Nephron (organoid): ENCODE measurements around the gene PA2G4.

Source experiments
- H3K27ac Mint-ChIP-seq, 3 experiments: 2 replicates each; pipeline ENCODE4 v1.8.0; 2020; ENCODE audit warnings: mixed read lengths in 3 of 3, mild to moderate bottlenecking in 2 of 3, moderate library complexity in 1 of 3
- H3K27me3 Mint-ChIP-seq: 2 replicates; pipeline ENCODE4 v1.8.0; 2021; ENCODE audit warnings: low read depth, mild to moderate bottlenecking, moderate library complexity, mixed read lengths
- H3K36me3 Mint-ChIP-seq: 2 replicates; pipeline ENCODE4 v1.8.0; 2020; ENCODE audit warnings: low read depth, mixed read lengths
- H3K4me1 Mint-ChIP-seq: 2 replicates; pipeline ENCODE4 v1.8.0; 2020; ENCODE audit warnings: mixed read lengths
- H3K4me3 Mint-ChIP-seq, 3 experiments: 2 replicates each; pipeline ENCODE4 v1.8.0; 2020; ENCODE audit warnings: mild to moderate bottlenecking in 3 of 3, mixed read lengths in 3 of 3, moderate library complexity in 2 of 3
- H3K9me3 Mint-ChIP-seq: 2 replicates; pipeline ENCODE4 v1.8.0; 2020; ENCODE audit warnings: mixed read lengths
- TF ChIP-seq, protein P1 (sequence below), 3 experiments: fragments of 200-600 bp; sonication (generic); IDR thresholded peaks; one replicate each; pipeline ENCODE4 v1.5.0; 2021; ENCODE audit warnings: antibody characterized with exemption in 3 of 3; ENCODE audit not compliant: unreplicated experiment in 3 of 3

The PA2G4 gene

DNA sequence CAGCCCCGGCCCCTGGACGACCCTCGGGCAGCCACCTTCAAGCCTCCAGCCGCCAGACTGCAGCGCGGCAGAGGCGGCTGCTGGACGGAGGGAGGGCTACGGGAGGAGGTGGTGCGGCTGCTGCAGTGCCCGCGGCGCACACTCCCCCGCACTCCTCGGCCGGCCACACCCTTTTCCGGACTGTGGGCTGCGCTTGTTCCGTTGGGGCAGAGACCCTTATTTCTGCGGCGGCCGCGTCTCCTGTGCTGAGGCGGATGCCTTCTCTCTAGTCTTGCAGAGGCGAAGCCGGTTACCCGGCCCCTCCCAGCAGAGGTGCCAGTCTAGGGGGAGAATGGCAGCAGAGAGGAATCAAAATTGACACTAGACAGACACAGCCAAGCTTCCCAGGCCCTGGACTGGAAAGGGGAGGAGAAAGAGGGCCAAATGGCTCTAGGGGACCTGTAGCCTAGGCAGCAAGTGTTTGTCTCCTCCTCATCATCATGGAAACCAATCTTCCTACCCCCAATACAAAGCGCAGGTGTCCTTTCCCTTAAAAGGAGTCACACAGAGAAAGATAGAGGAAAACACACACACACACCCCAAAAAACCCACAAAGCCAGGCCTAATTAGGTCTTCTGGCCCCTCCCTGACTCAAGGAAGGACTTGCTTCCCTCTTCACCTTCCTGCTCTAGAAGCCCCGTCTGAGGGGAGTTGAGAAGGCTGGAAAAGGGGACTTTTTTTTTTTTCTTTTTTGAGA, 25.0 kb downstream of the PA2G4 start:
- Mint-ChIP-seq H3K4me3 (peak overlapping the region; percentile 92 to 97 (median 95)), H3K4me1 (peaks cover 44% of the 10 kb centered on the region), H3K27me3 (no peaks in the 10 kb centered on the region), H3K36me3 (peaks cover 39% of the 10 kb centered on the region), H3K27ac (peak overlapping the region; percentile 81 to 90 (median 87)), H3K9me3 (no peaks in the 10 kb centered on the region)
- TF ChIP-seq, protein P1, sequence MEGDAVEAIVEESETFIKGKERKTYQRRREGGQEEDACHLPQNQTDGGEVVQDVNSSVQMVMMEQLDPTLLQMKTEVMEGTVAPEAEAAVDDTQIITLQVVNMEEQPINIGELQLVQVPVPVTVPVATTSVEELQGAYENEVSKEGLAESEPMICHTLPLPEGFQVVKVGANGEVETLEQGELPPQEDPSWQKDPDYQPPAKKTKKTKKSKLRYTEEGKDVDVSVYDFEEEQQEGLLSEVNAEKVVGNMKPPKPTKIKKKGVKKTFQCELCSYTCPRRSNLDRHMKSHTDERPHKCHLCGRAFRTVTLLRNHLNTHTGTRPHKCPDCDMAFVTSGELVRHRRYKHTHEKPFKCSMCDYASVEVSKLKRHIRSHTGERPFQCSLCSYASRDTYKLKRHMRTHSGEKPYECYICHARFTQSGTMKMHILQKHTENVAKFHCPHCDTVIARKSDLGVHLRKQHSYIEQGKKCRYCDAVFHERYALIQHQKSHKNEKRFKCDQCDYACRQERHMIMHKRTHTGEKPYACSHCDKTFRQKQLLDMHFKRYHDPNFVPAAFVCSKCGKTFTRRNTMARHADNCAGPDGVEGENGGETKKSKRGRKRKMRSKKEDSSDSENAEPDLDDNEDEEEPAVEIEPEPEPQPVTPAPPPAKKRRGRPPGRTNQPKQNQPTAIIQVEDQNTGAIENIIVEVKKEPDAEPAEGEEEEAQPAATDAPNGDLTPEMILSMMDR (IDR thresholded peaks at IDR 0.05; ENCODE audit: unreplicated experiment in 3 of 3): no peak

DNA sequence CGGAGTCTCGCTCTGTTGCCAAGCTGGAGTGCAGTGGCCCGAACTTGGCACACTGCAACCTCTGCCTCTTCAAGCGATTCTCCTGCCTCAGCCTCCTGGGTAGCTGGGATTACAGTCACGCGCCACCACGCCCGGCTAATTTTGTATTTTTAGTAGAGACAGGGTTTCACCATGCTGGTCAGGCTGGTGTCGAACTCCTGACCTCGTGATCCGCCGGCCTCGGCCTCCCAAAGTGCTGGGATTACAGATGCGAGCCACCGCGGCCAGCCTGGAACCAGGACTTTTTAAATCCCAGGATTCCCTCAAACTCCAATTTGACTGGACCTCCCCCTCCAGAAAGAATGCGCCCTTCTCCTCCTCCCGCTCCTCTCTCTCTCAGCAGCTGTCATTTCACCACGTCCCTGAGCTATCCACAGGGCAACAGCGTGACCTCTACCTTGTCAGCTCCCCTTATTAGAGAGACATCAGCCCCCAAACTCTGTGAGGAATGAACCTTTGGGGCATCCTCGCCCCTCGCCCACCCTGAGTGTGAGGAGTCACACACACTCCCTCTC, 25.7 kb downstream of the PA2G4 start:
- Mint-ChIP-seq H3K4me3 (peak overlapping the region; percentile 92 to 97 (median 95)), H3K27me3 (no peaks in the 10 kb centered on the region), H3K9me3 (no peaks in the 10 kb centered on the region), H3K27ac (peak overlapping the region; percentile 54 to 90 (median 70)), H3K36me3 (peaks cover 41% of the 10 kb centered on the region), H3K4me1 (peaks cover 41% of the 10 kb centered on the region)
- TF ChIP-seq, protein P1 (IDR thresholded peaks at IDR 0.05; ENCODE audit: unreplicated experiment in 3 of 3): no peak

DNA sequence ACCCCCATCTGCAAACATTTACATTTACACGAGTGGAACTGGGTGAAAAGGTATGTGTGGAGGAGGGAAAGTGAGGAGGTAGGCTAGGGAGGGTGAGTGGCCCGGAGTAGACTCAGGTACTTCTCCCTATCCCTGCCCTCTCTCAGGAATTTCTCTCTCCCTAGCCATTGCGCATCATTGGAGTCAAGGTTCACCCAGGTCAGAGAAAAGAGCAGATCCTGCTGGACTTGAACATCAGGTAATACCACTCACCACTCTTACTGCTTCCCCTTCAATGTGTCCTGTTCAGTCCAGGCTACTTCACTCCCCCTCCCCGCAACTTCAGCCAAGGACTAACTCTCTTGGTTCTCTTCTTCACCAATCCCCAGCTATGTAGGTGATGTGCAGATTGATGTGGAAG, 26.5 kb downstream of the PA2G4 start:
- TF ChIP-seq, protein P1 (IDR thresholded peaks at IDR 0.05; ENCODE audit: unreplicated experiment in 3 of 3): no peak
- Mint-ChIP-seq H3K9me3 (no peaks in the 10 kb centered on the region), H3K27me3 (no peaks in the 10 kb centered on the region), H3K4me3 (peak overlapping the region; percentile 92 to 97 (median 95)), H3K27ac (no peak overlapping the region), H3K4me1 (peaks cover 40% of the 10 kb centered on the region), H3K36me3 (peaks cover 43% of the 10 kb centered on the region)

DNA sequence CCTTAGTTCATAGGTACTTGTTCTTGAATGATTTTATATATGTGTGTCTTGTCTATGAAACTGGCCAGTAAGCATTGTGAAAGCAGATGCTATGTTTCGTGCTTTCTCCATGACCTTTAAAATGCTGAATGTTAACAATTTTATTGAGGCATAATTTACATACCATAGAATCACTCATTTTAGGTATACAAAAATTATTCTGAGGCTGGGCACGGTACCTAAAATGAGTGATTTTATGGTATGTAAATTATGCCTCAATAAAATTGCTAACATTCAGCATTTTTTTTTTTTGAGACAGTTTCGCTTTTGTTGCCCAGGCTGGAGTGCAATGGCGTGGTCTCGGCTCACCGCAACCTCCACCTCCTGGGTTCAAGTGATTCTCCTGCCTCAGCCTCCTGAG, 30.5 kb downstream of the PA2G4 start:
- Mint-ChIP-seq H3K4me3 (no peak overlapping the region), H3K9me3 (no peaks in the 10 kb centered on the region), H3K36me3 (peaks cover 82% of the 10 kb centered on the region), H3K27ac (no peak overlapping the region), H3K27me3 (no peaks in the 10 kb centered on the region), H3K4me1 (peaks cover 12% of the 10 kb centered on the region)
- TF ChIP-seq, protein P1 (IDR thresholded peaks at IDR 0.05; ENCODE audit: unreplicated experiment in 3 of 3): no peak

DNA sequence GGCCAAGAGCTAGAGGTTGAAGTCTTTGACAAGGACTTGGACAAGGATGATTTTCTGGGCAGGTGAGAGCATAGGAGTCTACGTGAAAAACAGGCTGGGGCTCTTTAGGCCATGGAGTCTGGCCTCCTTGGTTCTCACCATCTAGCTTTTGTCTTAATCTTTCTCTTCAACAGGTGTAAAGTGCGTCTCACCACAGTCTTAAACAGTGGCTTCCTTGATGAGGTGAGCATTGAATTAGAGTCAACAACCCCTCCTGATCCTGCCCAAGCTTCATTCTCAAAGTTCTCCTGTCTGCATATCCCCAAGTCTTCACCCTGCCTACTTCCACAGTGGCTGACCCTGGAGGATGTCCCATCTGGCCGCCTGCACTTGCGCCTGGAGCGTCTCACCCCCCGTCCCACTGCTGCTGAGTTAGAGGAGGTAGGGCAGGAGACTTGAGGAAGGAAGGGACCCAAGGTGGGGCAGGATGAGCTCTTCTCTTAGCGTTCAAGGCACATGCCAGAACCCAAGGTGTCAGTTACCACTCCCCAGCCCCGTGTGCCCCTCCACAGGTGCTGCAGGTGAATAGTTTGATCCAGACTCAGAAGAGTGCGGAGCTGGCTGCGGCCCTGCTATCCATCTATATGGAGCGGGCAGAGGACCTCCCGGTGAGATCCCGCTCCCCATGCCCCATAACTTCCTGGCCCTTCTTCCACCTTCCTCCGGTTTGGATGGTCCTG, 33.7 kb downstream of the PA2G4 start:
- H3K27me3 Mint-ChIP-seq: no peaks in the 10 kb centered on the region
- no peaks in the 10 kb centered on the region for H3K4me1 Mint-ChIP-seq
- TF ChIP-seq, protein P1 (IDR thresholded peaks at IDR 0.05; ENCODE audit: unreplicated experiment in 3 of 3): no peak
- H3K4me3 Mint-ChIP-seq: no peak overlapping the region
- no peak overlapping the region for H3K27ac Mint-ChIP-seq
- no peaks in the 10 kb centered on the region for H3K9me3 Mint-ChIP-seq
- H3K36me3 Mint-ChIP-seq: peaks cover 80% of the 10 kb centered on the region
